ENCODE measurements around the gene EMP1. TPM values are rescaled to one million over a fixed set of nuclear protein-coding genes. Genes with fewer than 3 reads are reported as not detected.

EMP1 gene
- 100 to 1,000 TPM in 3 of 4 donors, 10 to 100 TPM in 1; 48.9 to 345 (median 163) TPM for total RNA-seq

GRCh38 chr12:13196130-13196921, at the start of gene EMP1:
Gene EMP1 (plus strand): TSS chr12:13196726. CDS start chr12:13211511, 14,785 bp downstream.
- peaks cover 18 to 28% of the 10 kb centered on the region in 2 donors for H3K4me1 ChIP-seq
- H3K4me3 ChIP-seq: peak within 1 kb of the TSS; percentile 50 to 70
- H3K27ac ChIP-seq: peak within 1 kb of the TSS; percentile 95 to 96
- intact Hi-C loops (cut with DNase I; ENCODE audit: low total_unique reads): loop anchor here (5.0 kb wide), 2 partner anchors 99 to 409 kb away; partner anchors contain the start of gene APOLD1
- TF ChIP-seq POLR2A (IDR thresholded peaks at IDR 0.05) (peak; percentile 68 to 69), CTCF (IDR thresholded peaks at IDR 0.05) (peak in 1 of 4 experiments; percentile 21)
- no peaks in the 10 kb centered on the region for H3K27me3 ChIP-seq
- H3K9me3 ChIP-seq: no peaks in the 10 kb centered on the region
- H3K36me3 ChIP-seq: no peaks in the 10 kb centered on the region
- peak; percentile 96 to 99 for DNase-seq

- TF ChIP-seq CTCF (IDR thresholded peaks at IDR 0.05): no peak
- TF ChIP-seq POLR2A (IDR thresholded peaks at IDR 0.05): no peak
- H3K27ac ChIP-seq: peak overlapping the region in 1 of 2 donors; percentile 36
- intact Hi-C loops (cut with DNase I; ENCODE audit: low total_unique reads): no loop called here
- H3K9me3 ChIP-seq: no peaks in the 10 kb centered on the region
- no peaks in the 10 kb centered on the region for H3K36me3 ChIP-seq
- H3K4me1 ChIP-seq: no peaks in the 10 kb centered on the region
- no peaks in the 10 kb centered on the region for H3K27me3 ChIP-seq
- no peak overlapping the region for H3K4me3 ChIP-seq
- no peak for DNase-seq
Measured at GRCh38 chr12:13147688-13148484, 48.6 kb upstream of the EMP1 start.

- Histone ChIP-seq H3K4me1 (no peaks in the 10 kb centered on the region), H3K27ac (peak overlapping the region in 1 of 2 donors; percentile 36), H3K9me3 (no peaks in the 10 kb centered on the region), H3K36me3 (no peaks in the 10 kb centered on the region), H3K4me3 (no peak overlapping the region), H3K27me3 (no peaks in the 10 kb centered on the region)
- no peak for TF ChIP-seq POLR2A (IDR thresholded peaks at IDR 0.05)
- TF ChIP-seq CTCF (IDR thresholded peaks at IDR 0.05): no peak
- intact Hi-C loops (cut with DNase I; ENCODE audit: low total_unique reads): no loop called here
- no peak for DNase-seq
Measured at GRCh38 chr12:13148485-13148847, 48.1 kb upstream of the EMP1 start.

GRCh38 chr12:13149411-13149810, 47.1 kb upstream of the EMP1 start:
- no peaks in the 10 kb centered on the region for H3K27me3 ChIP-seq
- peak overlapping the region in 1 of 2 donors; percentile 36 for H3K27ac ChIP-seq
- H3K4me3 ChIP-seq: no peak overlapping the region
- no peak for TF ChIP-seq CTCF (IDR thresholded peaks at IDR 0.05)
- no peak for TF ChIP-seq POLR2A (IDR thresholded peaks at IDR 0.05)
- intact Hi-C loops (cut with DNase I; ENCODE audit: low total_unique reads): no loop called here
- H3K36me3 ChIP-seq: no peaks in the 10 kb centered on the region
- H3K9me3 ChIP-seq: no peaks in the 10 kb centered on the region
- DNase-seq: no peak
- no peaks in the 10 kb centered on the region for H3K4me1 ChIP-seq

GRCh38 chr12:13152281-13152680, 44.2 kb upstream of the EMP1 start:
- Histone ChIP-seq H3K9me3 (no peaks in the 10 kb centered on the region), H3K4me1 (no peaks in the 10 kb centered on the region), H3K27ac (peak overlapping the region in 1 of 2 donors; percentile 37), H3K36me3 (no peaks in the 10 kb centered on the region), H3K4me3 (no peak overlapping the region), H3K27me3 (no peaks in the 10 kb centered on the region)
- intact Hi-C loops (cut with DNase I; ENCODE audit: low total_unique reads): no loop called here
- TF ChIP-seq POLR2A (IDR thresholded peaks at IDR 0.05) (no peak), CTCF (IDR thresholded peaks at IDR 0.05) (no peak)
- peak in 1 of 2 donors; percentile 26 for DNase-seq
